Calu3 (cell line): Measurements from ENCODE around the gene OR5AU1. TPM values are rescaled to one million over a fixed set of nuclear protein-coding genes. Genes with fewer than 3 reads are reported as not detected.

Experiments used
- BruUV-seq: library from RNA; stranded (reverse); fragments of 400-500 nt; replicated peaks from 2 replicates; lab custom pipeline; 2021; lab: Mats Ljungman, UMichigan
- CTCF ChIA-PET: fragments of 300-600 bp; sonication (Branson Sonifier 250); formaldehyde crosslinking; loops from one replicate; lab custom pipeline; 2022; ENCODE audit warnings: antibody characterized with exemption; lab: Charles Lee
- DNase-seq: peaks from one replicate; pipeline ENCODE4 v3.0.0; 2022
- H3K27ac Mint-ChIP-seq: one replicate; pipeline ENCODE4 v1.8.0; 2022; ENCODE audit warnings: mixed read lengths; ENCODE audit not compliant: unreplicated experiment
- H3K27me3 Mint-ChIP-seq: one replicate; pipeline ENCODE4 v1.8.0; 2022; ENCODE audit warnings: mixed read lengths; ENCODE audit not compliant: unreplicated experiment
- H3K36me3 Mint-ChIP-seq: one replicate; pipeline ENCODE4 v1.8.0; 2022; ENCODE audit warnings: mild to moderate bottlenecking, moderate library complexity, mixed read lengths; ENCODE audit not compliant: insufficient read depth, unreplicated experiment
- H3K4me1 Mint-ChIP-seq: one replicate; pipeline ENCODE4 v1.8.0; 2022; ENCODE audit warnings: mild to moderate bottlenecking, low read depth, mixed read lengths; ENCODE audit not compliant: unreplicated experiment
- H3K4me3 Mint-ChIP-seq: one replicate; pipeline ENCODE4 v1.8.0; 2022; ENCODE audit warnings: mild to moderate bottlenecking, low read depth, moderate library complexity, mixed read lengths; ENCODE audit not compliant: unreplicated experiment
- H3K9me3 Mint-ChIP-seq: one replicate; pipeline ENCODE4 v1.8.0; 2022; ENCODE audit warnings: low read depth, mixed read lengths; ENCODE audit not compliant: unreplicated experiment
- intact Hi-C: fragments of 100-400 bp; cut with micrococcal nuclease; formaldehyde crosslinking; loops from one replicate; pipeline ENCODE4 v1.10.0; 2022; ENCODE audit not compliant: unreplicated experiment
- total RNA-seq: library from RNA; stranded (reverse); gene quantifications from 2 replicates; pipeline ENCODE4 v1.2.3, GENCODE V29; 2022
- TF ChIP-seq, protein P1 (sequence below): fragments of 200-600 bp; IDR thresholded peaks from one replicate; pipeline ENCODE4 v1.8.0; 2022; ENCODE audit warnings: antibody characterized with exemption; ENCODE audit not compliant: unreplicated experiment

Gene OR5AU1
- total RNA-seq, 1 experiment from 2014 or later = 0.14 TPM

DNA sequence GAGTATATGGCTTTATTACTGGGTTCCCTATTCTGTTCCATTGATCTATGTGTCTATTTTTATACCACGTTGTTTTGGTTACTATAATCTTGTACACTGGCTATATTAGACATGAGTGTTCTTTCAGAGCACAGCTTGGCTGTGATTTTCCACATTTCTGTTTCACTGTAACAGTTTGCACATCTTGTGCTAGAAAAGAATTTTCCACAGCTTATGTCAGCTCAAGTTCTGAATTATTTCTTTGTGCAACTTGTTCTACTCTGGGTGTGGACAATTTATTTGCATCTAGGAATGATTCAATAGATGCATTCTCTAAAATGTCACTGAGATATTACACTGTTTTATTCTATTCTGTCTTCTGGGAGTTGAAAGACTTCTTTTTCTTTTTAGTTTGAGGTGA lies 28.4 kb upstream of the OR5AU1 start:
- Mint-ChIP-seq H3K36me3 (no peaks in the 10 kb centered on the region), H3K4me3 (no peak overlapping the region), H3K27me3 (peaks cover 47% of the 10 kb centered on the region), H3K27ac (no peak overlapping the region), H3K4me1 (no peaks in the 10 kb centered on the region), H3K9me3 (no peaks in the 10 kb centered on the region)
- DNase-seq = no peak
- TF ChIP-seq, protein P1, sequence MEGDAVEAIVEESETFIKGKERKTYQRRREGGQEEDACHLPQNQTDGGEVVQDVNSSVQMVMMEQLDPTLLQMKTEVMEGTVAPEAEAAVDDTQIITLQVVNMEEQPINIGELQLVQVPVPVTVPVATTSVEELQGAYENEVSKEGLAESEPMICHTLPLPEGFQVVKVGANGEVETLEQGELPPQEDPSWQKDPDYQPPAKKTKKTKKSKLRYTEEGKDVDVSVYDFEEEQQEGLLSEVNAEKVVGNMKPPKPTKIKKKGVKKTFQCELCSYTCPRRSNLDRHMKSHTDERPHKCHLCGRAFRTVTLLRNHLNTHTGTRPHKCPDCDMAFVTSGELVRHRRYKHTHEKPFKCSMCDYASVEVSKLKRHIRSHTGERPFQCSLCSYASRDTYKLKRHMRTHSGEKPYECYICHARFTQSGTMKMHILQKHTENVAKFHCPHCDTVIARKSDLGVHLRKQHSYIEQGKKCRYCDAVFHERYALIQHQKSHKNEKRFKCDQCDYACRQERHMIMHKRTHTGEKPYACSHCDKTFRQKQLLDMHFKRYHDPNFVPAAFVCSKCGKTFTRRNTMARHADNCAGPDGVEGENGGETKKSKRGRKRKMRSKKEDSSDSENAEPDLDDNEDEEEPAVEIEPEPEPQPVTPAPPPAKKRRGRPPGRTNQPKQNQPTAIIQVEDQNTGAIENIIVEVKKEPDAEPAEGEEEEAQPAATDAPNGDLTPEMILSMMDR = no peak
- CTCF ChIA-PET = no interaction called here
- intact Hi-C loops = no loop called here
- BruUV-seq = no TSS peak

GRCh38 chr14:21182166-21182565 lies 26.3 kb upstream of the OR5AU1 start:
- BruUV-seq = no TSS peak
- H3K4me1 Mint-ChIP-seq = no peaks in the 10 kb centered on the region
- TF ChIP-seq, protein P1 = no peak

GRCh38 chr14:21171128-21171527 lies 15.3 kb upstream of the OR5AU1 start:
- intact Hi-C loops = no loop called here
- BruUV-seq = no TSS peak
- no peak for DNase-seq
- H3K4me3 Mint-ChIP-seq = no peak overlapping the region
- TF ChIP-seq, protein P1 = no peak
- H3K36me3 Mint-ChIP-seq = no peaks in the 10 kb centered on the region
- peaks cover 3% of the 10 kb centered on the region for H3K9me3 Mint-ChIP-seq
- H3K27me3 Mint-ChIP-seq = peaks cover 82% of the 10 kb centered on the region
- H3K27ac Mint-ChIP-seq = no peak overlapping the region
- CTCF ChIA-PET = no interaction called here
- H3K4me1 Mint-ChIP-seq = no peaks in the 10 kb centered on the region

More at GRCh38 chr14:21182166-21182565, 26.3 kb upstream of the OR5AU1 start:
- Mint-ChIP-seq H3K4me3 (no peak overlapping the region), H3K9me3 (no peaks in the 10 kb centered on the region), H3K36me3 (no peaks in the 10 kb centered on the region), H3K27me3 (peaks cover 55% of the 10 kb centered on the region), H3K27ac (no peak overlapping the region)
- no peak for DNase-seq
- CTCF ChIA-PET = no interaction called here
- intact Hi-C loops = no loop called here

- no peak overlapping the region for H3K27ac Mint-ChIP-seq
- TF ChIP-seq, protein P1 = no peak
- BruUV-seq = no TSS peak
- CTCF ChIA-PET = no interaction called here
- H3K4me3 Mint-ChIP-seq = no peak overlapping the region
- peaks cover 80% of the 10 kb centered on the region for H3K27me3 Mint-ChIP-seq
- no peaks in the 10 kb centered on the region for H3K4me1 Mint-ChIP-seq
- no peaks in the 10 kb centered on the region for H3K36me3 Mint-ChIP-seq
- intact Hi-C loops = no loop called here
- DNase-seq = no peak
- peaks cover 3% of the 10 kb centered on the region for H3K9me3 Mint-ChIP-seq
These were observed 13.7 kb upstream of the OR5AU1 start for GRCh38 chr14:21169573-21169972.
